K562 (cell line): Measurements from ENCODE around the gene CCDC7. TPM values are rescaled to one million over a fixed set of nuclear protein-coding genes. Genes with fewer than 3 reads are reported as not detected.

Experiments used
- ATAC-seq: fragments of 200-7000 bp; cut with Tn5 transposase; 3 replicates; pipeline ENCODE4 v1.9.1; 2020; ENCODE audit warnings: moderate library complexity
- BruUV-seq: library from RNA; stranded (reverse); fragments of 400-500 nt; replicated peaks from 2 replicates; lab custom pipeline; 2021; lab: Mats Ljungman, UMichigan
- CTCF ChIA-PET: fragments of 300-600 bp; formaldehyde crosslinking; extraction: SDS; loops from one replicate; lab custom pipeline; 2021; ENCODE audit warnings: low intra/inter-chr PET ratio; lab: Yijun Ruan, JAX
- POLR2A ChIA-PET: fragments of 300-600, 350-650 bp; sonication (Branson Sonifier 250); formaldehyde crosslinking; extraction: SDS; loops from one replicate; lab custom pipeline; 2021; ENCODE audit warnings: antibody characterized with exemption, inconsistent platforms; lab: Yijun Ruan, JAX
- DNase-seq, 4 experiments: peaks; one replicate each; pipeline versions ENCODE4 v3.0.0 to v3.0.0-alpha.2; 2011 to 2018; ENCODE audit warnings: low spot score in 3 of 4, mixed read lengths in 3 of 4; ENCODE audit errors: extremely low read depth in 1 of 4
- FAIRE-seq: peaks from 2 replicates; lab custom pipeline; 2011; peaks lifted over from hg19 to GRCh38; lab: Jason Lieb, UNC
- H2AFZ ChIP-seq: 2 replicates; pipeline ENCODE4 v1.6.0; 2011; ENCODE audit warnings: low read depth, low read length, control low read depth, inconsistent platforms
- H3K27ac ChIP-seq: fragments of 200-600 bp; 3 replicates; pipeline ENCODE4 v1.8.0; 2011; ENCODE audit warnings: low read depth, mild to moderate bottlenecking, control low read depth, inconsistent platforms, low read length, moderate library complexity, mixed read lengths; ENCODE audit errors: extremely low read depth
- H3K27me3 ChIP-seq, 2 experiments: fragments of 300-600 bp in 1 of 2; 2 replicates in 1 of 2; 3 replicates in 1 of 2; pipeline versions ENCODE4 v1.6.0 to v1.8.0; 2011; ENCODE audit warnings: inconsistent platforms in 2 of 2, low read length in 2 of 2, mild to moderate bottlenecking in 1 of 2, mixed read lengths in 1 of 2, moderate library complexity in 1 of 2; ENCODE audit not compliant: control insufficient read depth in 2 of 2, insufficient read depth in 2 of 2
- H3K36me3 ChIP-seq: fragments of 300-600 bp; 3 replicates; pipeline ENCODE4 v1.8.0; 2011; ENCODE audit warnings: mild to moderate bottlenecking, low read length, inconsistent platforms; ENCODE audit not compliant: control insufficient read depth, insufficient read depth
- H3K4me1 ChIP-seq, 2 experiments: fragments of 200-600 bp in 1 of 2; replicated peaks in 1 of 2; 2 replicates in 1 of 2; 3 replicates in 1 of 2; pipeline versions ENCODE4 v1.5.1 to v1.8.0; 2011; ENCODE audit warnings: inconsistent platforms in 2 of 2, low read length in 2 of 2, mild to moderate bottlenecking in 1 of 2, mixed read lengths in 1 of 2, moderate library complexity in 1 of 2; ENCODE audit not compliant: control insufficient read depth in 2 of 2, insufficient read depth in 2 of 2
- H3K4me2 ChIP-seq: 2 replicates; pipeline ENCODE4 v1.6.1; 2011; ENCODE audit warnings: low read length, control low read depth, inconsistent platforms, mixed read lengths; ENCODE audit not compliant: insufficient read depth
- H3K4me3 ChIP-seq: fragments of 200-600 bp; sonication (generic), shearing (Covaris generic); 2 replicates; pipeline ENCODE4 v1.5.1; 2016; ENCODE audit warnings: control low read depth, inconsistent platforms
- H3K79me2 ChIP-seq: fragments of 200-600 bp; 3 replicates; pipeline ENCODE4 v1.8.0; 2011; ENCODE audit warnings: low read length, inconsistent platforms; ENCODE audit not compliant: control insufficient read depth, insufficient read depth
- H3K9ac ChIP-seq, 2 experiments: 2 replicates each; pipeline versions ENCODE4 v1.6.0 to v1.6.1; 2011; ENCODE audit warnings: low read depth in 2 of 2, low read length in 2 of 2, control low read depth in 1 of 2, inconsistent platforms in 1 of 2, mild to moderate bottlenecking in 1 of 2, mixed read lengths in 1 of 2; ENCODE audit not compliant: insufficient read depth in 1 of 2
- H3K9me1 ChIP-seq: one replicate; pipeline ENCODE4 v1.6.0; 2011; ENCODE audit warnings: inconsistent platforms, mild to moderate bottlenecking, low read length, moderate library complexity; ENCODE audit not compliant: control insufficient read depth, insufficient read depth
- H3K9me3 ChIP-seq: replicated peaks from 2 replicates; pipeline ENCODE4 v1.5.1; 2011; ENCODE audit warnings: low read depth, low read length, inconsistent platforms; ENCODE audit not compliant: control insufficient read depth, insufficient read depth
- H4K20me1 ChIP-seq: replicated peaks from 2 replicates; pipeline ENCODE4 v1.6.1; 2011; ENCODE audit warnings: low read length, inconsistent platforms, mixed read lengths; ENCODE audit not compliant: control insufficient read depth, insufficient read depth
- ZNF263 ChIP-seq: sonication (generic); formaldehyde crosslinking; IDR thresholded peaks from 2 replicates; pipeline ENCODE4 v1.8.0; 2022; ENCODE audit warnings: mild to moderate bottlenecking, missing genetic modification reagents, borderline replicate concordance
- WGBS: fragments of 100-300 bp; shearing (Covaris generic); methylation state at CpG from one replicate; pipeline ENCODE4 v1.1.6; 2016; ENCODE audit warnings: low coverage, mixed read lengths; ENCODE audit not compliant: insufficient coverage; ENCODE audit errors: missing lambda C conversion rate; 5-methylcytosine and 5-hydroxymethylcytosine counted together
- in situ Hi-C: fragments of 300-500 bp; cut with MboI; formaldehyde crosslinking; loops from 4 replicates; pipeline ENCODE4 v1.15.0; 2018; ENCODE audit warnings: inconsistent platforms, mixed read lengths
- intact Hi-C: fragments of 100-400 bp; cut with micrococcal nuclease; formaldehyde crosslinking; loops from 2 replicates; pipeline ENCODE4 v1.14.2; 2022
- polyA plus RNA-seq, 8 experiments: library from polyadenylated mRNA; depleted of rRNA in 4 of 8; stranded (reverse) in 5 of 8; unstranded in 3 of 8; fragments of >200 nt; fragmentation: Nextera tagmentation in 2 of 8; fragmentation: Illumina TruSeq in 1 of 8; extraction: Ambion mirVana in 2 of 8; extraction: Trizol in 1 of 8; gene quantifications; 2 replicates each; pipeline versions ENCODE4 v1.2.1 to v1.2.3, GENCODE V29; 2011 to 2014; ENCODE audit warnings: inconsistent platforms in 1 of 8, missing spikeins in 1 of 8
- total RNA-seq, 7 experiments: library from RNA; depleted of rRNA in 6 of 7; stranded (reverse); fragments of >200 nt in 6 of 7; fragmentation: Illumina TruSeq in 2 of 7; extraction: Trizol in 2 of 7; gene quantifications; 2 replicates each; pipeline versions ENCODE4 v1.2.1 to v1.2.3, GENCODE V29; 2011 to 2021; ENCODE audit warnings: low replicate concordance in 1 of 7
- TF ChIP-seq, protein P1 (sequence below): sonication (generic); formaldehyde crosslinking; IDR thresholded peaks from 2 replicates; pipeline ENCODE4 v1.8.1; 2023; ENCODE audit warnings: mild to moderate bottlenecking, missing genetic modification reagents

The CCDC7 gene
- total and polyA plus RNA-seq, 9 of the 15 experiments (the other 6 are each of a cell fraction or from before 2014, with no cell fraction given) = 1.5 to 6.6 (median 2.7) TPM

GRCh38 chr10:32417911-32418547 lies 27.9 kb upstream of the CCDC7 start:
- CTCF ChIA-PET = no interaction called here
- H2AFZ ChIP-seq = peak overlapping the region; percentile 83
- intact Hi-C loops = loop anchor here (2.0 kb wide), 1 partner anchor 39 kb away; no protein-coding TSS in a partner anchor
- H4K20me1 ChIP-seq = no peaks in the 10 kb centered on the region
- H3K79me2 ChIP-seq = no peaks in the 10 kb centered on the region
- no peaks in the 10 kb centered on the region for H3K27me3 ChIP-seq
- ATAC-seq (peak; percentile 31; the same call in 1 of the 3 replicates), FAIRE-seq (peak; percentile 37), DNase-seq (no peak)
- no peak overlapping the region for H3K9ac ChIP-seq
- H3K4me1 ChIP-seq = peaks cover 0 to 4% of the 10 kb centered on the region in 2 experiments; a peak in 3 of 5 replicates
- no TSS peak for BruUV-seq
- no peaks in the 10 kb centered on the region for H3K36me3 ChIP-seq
- POLR2A ChIA-PET = interaction anchor here (0.8 kb wide), 1 partner anchor 28 kb away, joined by 3 read pairs; the partner anchor contains the start of gene CCDC7
- H3K4me2 ChIP-seq = no peak overlapping the region
- H3K9me3 ChIP-seq = no peaks in the 10 kb centered on the region
- 23% methylated on average over 2 of the region's 2 CpGs for WGBS
- 0 out of 3 replicates have a peak overlapping the region, but pooled peaks have one; percentile 3 for H3K27ac ChIP-seq
- in situ Hi-C loops = no loop called here
- no peak overlapping the region for H3K4me3 ChIP-seq
- 0 out of 2 replicates have a peak, but pooled peaks have one; percentile 20 for TF ChIP-seq ZNF263 (CRISPR knock-in tag)
- TF ChIP-seq, protein P1, sequence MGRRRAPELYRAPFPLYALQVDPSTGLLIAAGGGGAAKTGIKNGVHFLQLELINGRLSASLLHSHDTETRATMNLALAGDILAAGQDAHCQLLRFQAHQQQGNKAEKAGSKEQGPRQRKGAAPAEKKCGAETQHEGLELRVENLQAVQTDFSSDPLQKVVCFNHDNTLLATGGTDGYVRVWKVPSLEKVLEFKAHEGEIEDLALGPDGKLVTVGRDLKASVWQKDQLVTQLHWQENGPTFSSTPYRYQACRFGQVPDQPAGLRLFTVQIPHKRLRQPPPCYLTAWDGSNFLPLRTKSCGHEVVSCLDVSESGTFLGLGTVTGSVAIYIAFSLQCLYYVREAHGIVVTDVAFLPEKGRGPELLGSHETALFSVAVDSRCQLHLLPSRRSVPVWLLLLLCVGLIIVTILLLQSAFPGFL (CRISPR knock-in tag) = no peak
- H3K9me1 ChIP-seq = no peaks in the 10 kb centered on the region
